Type B pancreatic cell (in vitro differentiated cells): Measurements from ENCODE around the gene PCCB. TPM values are rescaled to one million over a fixed set of nuclear protein-coding genes. Genes with fewer than 3 reads are reported as not detected.
"Not testable (repeated sequence)": the region's sequence is repeated elsewhere in the genome, so short reads cannot be mapped to it uniquely, and the experiment has no call there.

ENCODE experiments used
- DNase-seq: peaks from one replicate; pipeline ENCODE4 v3.0.0; 2021; ENCODE audit warnings: mixed read lengths; ENCODE audit not compliant: unreplicated experiment; ENCODE audit errors: extremely low spot score
- H3K27ac Mint-ChIP-seq: 2 replicates; pipeline ENCODE4 v1.8.0; 2021; ENCODE audit warnings: mild to moderate bottlenecking, mixed read lengths
- H3K27me3 Mint-ChIP-seq: 2 replicates; pipeline ENCODE4 v1.8.0; 2021; ENCODE audit warnings: mixed read lengths
- H3K36me3 Mint-ChIP-seq: 2 replicates; pipeline ENCODE4 v1.8.0; 2021; ENCODE audit warnings: mixed read lengths
- H3K4me1 Mint-ChIP-seq: one replicate; pipeline ENCODE4 v1.8.0; 2021; ENCODE audit warnings: mixed read lengths; ENCODE audit not compliant: unreplicated experiment
- H3K4me3 Mint-ChIP-seq: 2 replicates; pipeline ENCODE4 v1.8.0; 2021; ENCODE audit warnings: mild to moderate bottlenecking, mixed read lengths
- H3K9me3 Mint-ChIP-seq: 2 replicates; pipeline ENCODE4 v1.8.0; 2021; ENCODE audit warnings: mixed read lengths
- CTCF ChIP-seq: fragments of 200-600 bp; sonication (generic); conservative IDR thresholded peaks from 2 replicates; pipeline ENCODE4 v1.5.0; 2021; ENCODE audit warnings: antibody characterized with exemption, mild to moderate bottlenecking
- total RNA-seq: library from RNA; stranded (reverse); gene quantifications from 2 replicates; pipeline ENCODE4 v1.2.1, GENCODE V29; 2021; ENCODE audit warnings: low replicate concordance

Gene PCCB
- total RNA-seq, 1 donor from 2014 or later = 41.0 TPM

- no peak overlapping the region for H3K4me3 Mint-ChIP-seq
- H3K36me3 Mint-ChIP-seq = peaks cover 13% of the 10 kb centered on the region
- no peaks in the 10 kb centered on the region for H3K4me1 Mint-ChIP-seq
- no peaks in the 10 kb centered on the region for H3K9me3 Mint-ChIP-seq
- DNase-seq = no peak
- no peak for TF ChIP-seq CTCF
- no peak overlapping the region for H3K27ac Mint-ChIP-seq
- no peaks in the 10 kb centered on the region for H3K27me3 Mint-ChIP-seq
Observed at GRCh38 chr3:136350132-136350531, 100.0 kb downstream of the PCCB start.

GRCh38 chr3:136350557-136350956 lies 100.4 kb downstream of the PCCB start:
- DNase-seq = no peak
- no peaks in the 10 kb centered on the region for H3K27me3 Mint-ChIP-seq
- peaks cover 16% of the 10 kb centered on the region for H3K36me3 Mint-ChIP-seq
- H3K4me3 Mint-ChIP-seq = no peak overlapping the region
- no peak overlapping the region for H3K27ac Mint-ChIP-seq
- no peak for TF ChIP-seq CTCF
- no peaks in the 10 kb centered on the region for H3K4me1 Mint-ChIP-seq
- H3K9me3 Mint-ChIP-seq = no peaks in the 10 kb centered on the region

- TF ChIP-seq CTCF = no peak
- no peak overlapping the region for H3K4me3 Mint-ChIP-seq
- H3K27me3 Mint-ChIP-seq = no peaks in the 10 kb centered on the region
- no peaks in the 10 kb centered on the region for H3K9me3 Mint-ChIP-seq
- no peaks in the 10 kb centered on the region for H3K4me1 Mint-ChIP-seq
- no peak overlapping the region for H3K27ac Mint-ChIP-seq
- DNase-seq = no peak
- H3K36me3 Mint-ChIP-seq = peaks cover 16% of the 10 kb centered on the region
Observed at GRCh38 chr3:136351351-136351750, 101.2 kb downstream of the PCCB start.

- Mint-ChIP-seq H3K9me3 (no peaks in the 10 kb centered on the region), H3K4me1 (no peaks in the 10 kb centered on the region), H3K36me3 (peaks cover 16% of the 10 kb centered on the region), H3K4me3 (no peak overlapping the region), H3K27me3 (no peaks in the 10 kb centered on the region), H3K27ac (no peak overlapping the region)
- TF ChIP-seq CTCF = peak; percentile 67
- no peak for DNase-seq
Observed at GRCh38 chr3:136351905-136352304, 101.8 kb downstream of the PCCB start.

- Mint-ChIP-seq H3K4me3 (no peak overlapping the region), H3K9me3 (no peaks in the 10 kb centered on the region), H3K4me1 (no peaks in the 10 kb centered on the region), H3K36me3 (peaks cover 16% of the 10 kb centered on the region), H3K27ac (no peak overlapping the region), H3K27me3 (no peaks in the 10 kb centered on the region)
- no peak for TF ChIP-seq CTCF
- DNase-seq = no peak
Observed at GRCh38 chr3:136353461-136353860, 103.3 kb downstream of the PCCB start.

GRCh38 chr3:136366289-136366688 lies 116.1 kb downstream of the PCCB start:
- H3K36me3 Mint-ChIP-seq = peaks cover 4% of the 10 kb centered on the region
- no peak for TF ChIP-seq CTCF
- no peaks in the 10 kb centered on the region for H3K9me3 Mint-ChIP-seq
- no peak overlapping the region for H3K27ac Mint-ChIP-seq
- peaks cover 4% of the 10 kb centered on the region for H3K4me1 Mint-ChIP-seq
- H3K4me3 Mint-ChIP-seq = no peak overlapping the region
- DNase-seq = no peak
- H3K27me3 Mint-ChIP-seq = no peaks in the 10 kb centered on the region

- not testable (repeated sequence) for H3K27me3 Mint-ChIP-seq, H3K27ac Mint-ChIP-seq, H3K4me1 Mint-ChIP-seq, H3K4me3 Mint-ChIP-seq, DNase-seq, H3K9me3 Mint-ChIP-seq
- peaks cover 37% of the 10 kb centered on the region for H3K36me3 Mint-ChIP-seq
Observed at GRCh38 chr3:136375800-136376199, 125.7 kb downstream of the PCCB start.
